CD14-positive monocyte (primary cell): ENCODE results near the gene CPSF3. TPM values are rescaled to one million over a fixed set of nuclear protein-coding genes. Genes with fewer than 3 reads are reported as not detected.

ENCODE experiments used
- DNase-seq, 3 donors: peaks; one replicate each; pipeline ENCODE4 v3.0.0-alpha.2; 2011 to 2022
- H2AFZ ChIP-seq: 2 replicates; pipeline ENCODE4 v1.6.0; 2012; ENCODE audit warnings: mild to moderate bottlenecking, low read depth, low read length, inconsistent platforms; ENCODE audit not compliant: insufficient read depth, poor library complexity, severe bottlenecking
- H3K27ac ChIP-seq, 2 donors: 1 replicate in 1 of 2; 2 replicates in 1 of 2; pipeline ENCODE4 v1.5.1; 2012 to 2013; ENCODE audit warnings: low read length in 2 of 2, control low read depth in 1 of 2, inconsistent platforms in 1 of 2, low read depth in 1 of 2, mild to moderate bottlenecking in 1 of 2
- H3K27me3 ChIP-seq, 2 donors: one replicate each; pipeline versions ENCODE4 v1.6.0 to v1.6.1; 2011 to 2013; ENCODE audit warnings: low read length in 2 of 2; ENCODE audit not compliant: control insufficient read depth in 2 of 2, insufficient read depth in 2 of 2
- H3K36me3 ChIP-seq, 2 donors: replicated peaks in 1 of 2; 1 replicate in 1 of 2; 2 replicates in 1 of 2; pipeline versions ENCODE4 v1.5.1 to v1.6.1; 2012 to 2013; ENCODE audit warnings: low read length in 2 of 2, control low read depth in 1 of 2, inconsistent platforms in 1 of 2, mild to moderate bottlenecking in 1 of 2; ENCODE audit not compliant: insufficient read depth in 2 of 2, control insufficient read depth in 1 of 2
- H3K4me1 ChIP-seq, 2 donors: 1 replicate in 1 of 2; 2 replicates in 1 of 2; pipeline versions ENCODE4 v1.5.1 to v1.6.1; 2012 to 2013; ENCODE audit warnings: low read length in 2 of 2, control low read depth in 1 of 2, inconsistent platforms in 1 of 2, mild to moderate bottlenecking in 1 of 2, moderate library complexity in 1 of 2; ENCODE audit not compliant: insufficient read depth in 2 of 2, control insufficient read depth in 1 of 2
- H3K4me2 ChIP-seq: replicated peaks from 2 replicates; pipeline ENCODE3; 2012; ENCODE audit warnings: low read length, moderate library complexity, mild to moderate bottlenecking; ENCODE audit not compliant: poor library complexity, severe bottlenecking; ENCODE audit errors: extremely low read depth
- H3K4me3 ChIP-seq, 3 experiments: fragments of 200-600 bp in 1 of 3; sonication (generic) in 1 of 3; replicated peaks in 1 of 3; 1 replicate in 2 of 3; 2 replicates in 1 of 3; pipeline ENCODE4 v1.5.1; 2011 to 2013; ENCODE audit warnings: low read length in 3 of 3, mild to moderate bottlenecking in 3 of 3, control low read depth in 2 of 3, low read depth in 2 of 3, inconsistent platforms in 1 of 3, moderate library complexity in 1 of 3
- H3K79me2 ChIP-seq: 2 replicates; pipeline ENCODE4 v1.6.0; 2012; ENCODE audit warnings: mild to moderate bottlenecking, control low read depth, inconsistent platforms, low read length, moderate library complexity; ENCODE audit not compliant: insufficient read depth
- H3K9ac ChIP-seq: 2 replicates; pipeline ENCODE4 v1.6.0; 2017; ENCODE audit warnings: low read length, mild to moderate bottlenecking; ENCODE audit not compliant: insufficient read depth, poor library complexity, severe bottlenecking
- H3K9me3 ChIP-seq, 2 donors: replicated peaks in 1 of 2; 1 replicate in 1 of 2; 2 replicates in 1 of 2; pipeline versions ENCODE4 v1.5.1 to v1.6.1; 2012 to 2013; ENCODE audit warnings: low read length in 2 of 2, control low read depth in 1 of 2; ENCODE audit not compliant: control insufficient read depth in 1 of 2, insufficient read depth in 1 of 2
- H4K20me1 ChIP-seq: 2 replicates; pipeline ENCODE4 v1.6.0; 2012; ENCODE audit warnings: mild to moderate bottlenecking, low read length, control low read depth, moderate library complexity; ENCODE audit not compliant: insufficient read depth
- H3K27ac Mint-ChIP-seq, 7 donors: one replicate each; pipeline ENCODE4 v1.8.0; 2020; ENCODE audit warnings: mild to moderate bottlenecking in 7 of 7, mixed read lengths in 7 of 7, moderate library complexity in 6 of 7, inconsistent platforms in 2 of 7
- H3K27me3 Mint-ChIP-seq, 3 donors: one replicate each; pipeline ENCODE4 v1.8.0; 2021 to 2022; ENCODE audit warnings: low read depth in 3 of 3, mild to moderate bottlenecking in 3 of 3, mixed read lengths in 3 of 3, moderate library complexity in 3 of 3, inconsistent platforms in 1 of 3
- H3K36me3 Mint-ChIP-seq, 2 donors: one replicate each; pipeline ENCODE4 v1.8.0; 2020; ENCODE audit warnings: mixed read lengths in 2 of 2, inconsistent platforms in 1 of 2, mild to moderate bottlenecking in 1 of 2
- H3K4me1 Mint-ChIP-seq: one replicate; pipeline ENCODE4 v1.8.0; 2020; ENCODE audit warnings: mild to moderate bottlenecking, mixed read lengths
- H3K4me3 Mint-ChIP-seq, 2 donors: one replicate each; pipeline ENCODE4 v1.8.0; 2020; ENCODE audit warnings: mild to moderate bottlenecking in 2 of 2, mixed read lengths in 2 of 2, moderate library complexity in 1 of 2
- H3K9me3 Mint-ChIP-seq, 7 donors: one replicate each; pipeline ENCODE4 v1.8.0; 2020 to 2022; ENCODE audit warnings: mixed read lengths in 7 of 7, mild to moderate bottlenecking in 6 of 7, moderate library complexity in 6 of 7, inconsistent platforms in 2 of 7
- CTCF ChIP-seq: fragments of 200-600 bp; IDR thresholded peaks from one replicate; pipeline ENCODE4 v1.8.0; 2022; ENCODE audit warnings: antibody characterized with exemption, mild to moderate bottlenecking
- WGBS: methylation state at CpG from one replicate; pipeline ENCODE4 v1.1.5; 2013; ENCODE audit warnings: missing lambda C conversion rate; ENCODE audit not compliant: insufficient coverage; 5-methylcytosine and 5-hydroxymethylcytosine counted together
- intact Hi-C, 2 donors: fragments of 100-400 bp; cut with micrococcal nuclease; formaldehyde crosslinking; loops; one replicate each; pipeline versions ENCODE4 v1.15.0 to v1.15.1; 2023
- polyA plus RNA-seq, 3 donors: library from polyadenylated mRNA; depleted of rRNA in 1 of 3; unstranded in 2 of 3; stranded (reverse) in 1 of 3; fragments of 300-500 nt in 2 of 3; fragments of >200 nt in 1 of 3; fragmentation: Illumina TruSeq in 2 of 3; gene quantifications; 1 replicate in 2 of 3; 2 replicates in 1 of 3; pipeline ENCODE4 v1.2.3, GENCODE V29; 2012 to 2021

CPSF3 gene
- polyA plus RNA-seq, 3 donors: 17.2 to 34.0 (median 26.6) TPM

- peaks cover 47 to 84% of the 10 kb centered on the region in 2 donors for H3K36me3 ChIP-seq
- WGBS: over 99% methylated on average over 8 of the region's 8 CpGs
- no peak overlapping the region for H3K27ac ChIP-seq
- H3K27me3 Mint-ChIP-seq: peaks cover 0 to 2% (median 0%) of the 10 kb centered on the region in 3 donors
- no peak for TF ChIP-seq CTCF
- no peaks in the 10 kb centered on the region for H3K9me3 ChIP-seq
- no peak overlapping the region for H3K9ac ChIP-seq
- H3K36me3 Mint-ChIP-seq: peaks cover 48 to 65% of the 10 kb centered on the region in 2 donors
- no peaks in the 10 kb centered on the region for H3K79me2 ChIP-seq
- H3K9me3 Mint-ChIP-seq: no peaks in the 10 kb centered on the region
- H3K4me3 ChIP-seq: no peak overlapping the region
- no peak for DNase-seq
- H3K4me1 Mint-ChIP-seq: no peaks in the 10 kb centered on the region
- no peaks in the 10 kb centered on the region for H3K27me3 ChIP-seq
- no peaks in the 10 kb centered on the region for H3K4me1 ChIP-seq
- intact Hi-C loops: no loop called here
- H4K20me1 ChIP-seq: no peaks in the 10 kb centered on the region
- no peak overlapping the region for H2AFZ ChIP-seq
- no peak overlapping the region for H3K27ac Mint-ChIP-seq
- H3K4me3 Mint-ChIP-seq: no peak overlapping the region
- H3K4me2 ChIP-seq: no peak overlapping the region
Measured at GRCh38 chr2:9407363-9407811, 16.1 kb upstream of the CPSF3 start.

GRCh38 chr2:9408641-9409151 is 14.8 kb upstream of the CPSF3 start:
- Histone ChIP-seq H2AFZ (no peak overlapping the region), H3K4me3 (no peak overlapping the region), H3K4me2 (no peak overlapping the region), H3K27me3 (no peaks in the 10 kb centered on the region), H3K36me3 (peaks cover 54 to 91% of the 10 kb centered on the region in 2 donors), H4K20me1 (no peaks in the 10 kb centered on the region), H3K9ac (no peak overlapping the region), H3K4me1 (no peaks in the 10 kb centered on the region), H3K79me2 (no peaks in the 10 kb centered on the region), H3K9me3 (no peaks in the 10 kb centered on the region), H3K27ac (no peak overlapping the region)
- H3K4me3 Mint-ChIP-seq: no peak overlapping the region
- TF ChIP-seq CTCF: no peak
- H3K27me3 Mint-ChIP-seq: peaks cover 0 to 2% (median 0%) of the 10 kb centered on the region in 3 donors
- intact Hi-C loops: no loop called here
- no peak for DNase-seq
- H3K36me3 Mint-ChIP-seq: peaks cover 42 to 66% of the 10 kb centered on the region in 2 donors
- H3K9me3 Mint-ChIP-seq: no peaks in the 10 kb centered on the region
- no peak overlapping the region for H3K27ac Mint-ChIP-seq
- 56% methylated on average over 8 of the region's 9 CpGs for WGBS
- H3K4me1 Mint-ChIP-seq: no peaks in the 10 kb centered on the region
